NCI-H2196 (cell line): ENCODE data around the gene USP7.
"Not testable (repeated sequence)": the region's sequence is repeated elsewhere in the genome, so short reads cannot be mapped to it uniquely, and the experiment has no call there.

Source experiments
- DNase-seq: peaks from one replicate; lab custom pipeline; 2025; ENCODE audit not compliant: unreplicated experiment; lab: John Stamatoyannopoulos, UW

USP7 gene

GRCh38 chr16:8848939-8849391, 114.7 kb downstream of the USP7 start:
- DNase-seq = no peak

- DNase-seq = no peak
Measured at GRCh38 chr16:8848231-8848938, 115.3 kb downstream of the USP7 start.

- no peak for DNase-seq
Measured at GRCh38 chr16:8847623-8848022, 116.1 kb downstream of the USP7 start.

- no peak for DNase-seq
Measured at GRCh38 chr16:8847145-8847544, 116.6 kb downstream of the USP7 start.

GRCh38 chr16:8846401-8846932, 117.2 kb downstream of the USP7 start:
- DNase-seq = no peak

GRCh38 chr16:8845699-8846298, 117.9 kb downstream of the USP7 start:
- no peak for DNase-seq

- not testable (repeated sequence) for DNase-seq
Measured at GRCh38 chr16:8843296-8843695, 120.4 kb downstream of the USP7 start.
